BLaER1 treated with 17β-estradiol and CSF1 and Interleukin-3, amounts not matched to agents 10 nM and 100 nM (cell line): ENCODE measurements around the gene ANK2.

Source experiments
- H3K27ac ChIP-seq, 11 experiments: shearing (Covaris generic); formaldehyde crosslinking; 2 replicates each; pipeline ENCODE4 v1.8.1; 2022
- H3K27me3 ChIP-seq, 11 experiments: shearing (Covaris generic); formaldehyde crosslinking; 2 replicates each; pipeline ENCODE4 v1.8.1; 2022
- H3K36me3 ChIP-seq, 11 experiments: shearing (Covaris generic); formaldehyde crosslinking; 2 replicates each; pipeline ENCODE4 v1.8.1; 2022
- H3K4me1 ChIP-seq, 10 experiments: shearing (Covaris generic); formaldehyde crosslinking; 2 replicates each; pipeline ENCODE4 v1.8.1; 2022
- H3K4me2 ChIP-seq, 11 experiments: shearing (Covaris generic); formaldehyde crosslinking; 2 replicates each; pipeline ENCODE4 v1.8.1; 2022
- H3K4me3 ChIP-seq, 10 experiments: shearing (Covaris generic); formaldehyde crosslinking; 2 replicates each; pipeline ENCODE4 v1.8.1; 2022
- H3K9ac ChIP-seq, 11 experiments: shearing (Covaris generic); formaldehyde crosslinking; 2 replicates each; pipeline ENCODE4 v1.8.1; 2022
- H3K9me3 ChIP-seq, 11 experiments: shearing (Covaris generic); formaldehyde crosslinking; replicated peaks in 1 of 11; 2 replicates each; pipeline ENCODE4 v1.8.1; 2022
- H4K20me1 ChIP-seq, 11 experiments: shearing (Covaris generic); formaldehyde crosslinking; 2 replicates each; pipeline ENCODE4 v1.8.1; 2022
- Cebpa-rat ChIP-seq, 11 experiments: shearing (Covaris generic); IDR thresholded peaks; 2 replicates each; pipeline ENCODE4 v1.8.1; 2022

Gene ANK2

DNA sequence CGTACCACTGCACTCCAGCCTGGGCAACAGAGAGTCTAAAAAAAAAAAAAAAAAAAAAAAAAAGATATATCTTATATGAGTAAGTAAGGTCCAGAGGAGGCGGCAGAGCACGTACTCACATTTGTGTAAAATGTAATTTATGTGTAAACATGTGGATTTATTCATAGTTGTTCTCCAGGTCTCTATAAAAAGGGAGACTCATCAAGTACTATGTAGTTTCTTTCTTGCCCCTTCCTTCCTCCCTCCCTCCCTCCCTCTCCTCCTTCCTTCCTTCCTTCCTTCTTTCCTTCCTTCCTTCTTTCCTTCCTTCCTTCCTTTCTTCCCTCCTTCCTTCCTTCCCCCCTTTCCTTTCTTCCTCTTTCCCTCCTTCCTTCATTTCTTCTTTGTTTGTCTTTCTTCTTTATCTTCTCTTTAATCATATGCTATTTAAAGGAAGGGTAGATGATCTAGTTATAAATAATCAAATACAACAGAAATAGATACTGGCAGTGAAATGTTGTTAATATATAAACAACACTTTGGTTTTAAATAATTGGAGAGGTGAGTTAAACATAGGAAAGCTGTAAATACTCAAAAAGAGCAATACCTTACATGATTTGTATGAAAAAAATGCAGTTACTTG, 344.8 kb downstream of the ANK2 start:
- peaks cover 0 to 5% (median 0%) of the 10 kb centered on the region in 11 experiments; a peak in 1 of 22 replicates for H3K9me3 ChIP-seq
- peak overlapping the region in 3 of 11 experiments; percentile 15 to 25 (median 24); a peak in 2 of 22 replicates for H3K4me2 ChIP-seq

DNA sequence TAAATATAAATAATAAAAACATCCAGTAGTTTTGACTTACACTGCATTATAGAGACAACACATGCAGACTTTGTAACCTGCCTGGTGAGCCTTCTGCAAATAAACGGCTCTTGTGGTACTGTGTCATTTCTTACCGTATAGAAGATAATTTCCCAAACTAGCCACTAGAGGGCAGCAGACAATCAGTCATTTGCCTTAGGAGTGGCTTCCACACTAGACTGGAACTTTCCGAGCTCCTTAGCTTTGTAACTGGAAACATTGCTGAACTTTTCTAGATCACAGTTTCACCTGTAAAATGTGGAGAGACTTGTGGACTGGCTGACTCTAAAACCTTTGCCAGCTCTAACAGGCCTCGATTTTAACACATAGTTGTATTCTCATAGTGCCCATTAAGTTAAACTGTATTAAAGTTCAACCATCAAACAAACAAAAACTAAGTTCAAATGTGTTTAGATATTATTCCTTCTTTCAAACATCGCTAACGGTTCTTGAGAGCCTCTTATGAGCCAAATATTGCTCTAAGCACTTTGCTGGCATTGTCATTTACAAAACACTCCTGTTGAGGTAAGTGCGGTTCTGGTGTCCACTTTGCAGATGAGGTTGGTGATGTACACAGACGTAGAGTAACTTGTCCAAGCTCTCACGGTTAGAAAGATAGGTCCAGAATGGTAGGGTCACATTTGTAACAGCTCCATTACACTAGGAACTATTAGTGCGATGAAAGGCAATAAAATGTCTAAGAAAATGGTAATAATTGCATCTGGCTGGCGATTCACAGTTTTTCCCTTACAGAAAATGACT, 345.5 kb downstream of the ANK2 start:
- Histone ChIP-seq H3K4me3 (no peak overlapping the region), H3K9ac (no peak overlapping the region), H3K36me3 (no peaks in the 10 kb centered on the region), H3K4me2 (0 out of 22 replicates have a peak overlapping the region, but pooled peaks of 1 of the 11 experiments have one; percentile 36), H3K4me1 (peaks cover 0 to 8% (median 4%) of the 10 kb centered on the region in 10 experiments; a peak in 7 of 20 replicates), H4K20me1 (no peaks in the 10 kb centered on the region), H3K27me3 (no peaks in the 10 kb centered on the region), H3K27ac (no peak overlapping the region), H3K9me3 (peaks cover 0 to 3% (median 0%) of the 10 kb centered on the region in 11 experiments; a peak in 2 of 22 replicates)
- no peak for TF ChIP-seq Cebpa-rat (IDR thresholded peaks at IDR 0.05)

More for the DNA sequence above, 344.8 kb downstream of the ANK2 start:
- Histone ChIP-seq H3K4me3 (no peak overlapping the region), H3K9ac (no peak overlapping the region), H3K4me1 (peaks cover 0 to 8% (median 4%) of the 10 kb centered on the region in 10 experiments; a peak in 7 of 20 replicates), H3K36me3 (no peaks in the 10 kb centered on the region), H3K27me3 (no peaks in the 10 kb centered on the region), H3K27ac (no peak overlapping the region), H4K20me1 (no peaks in the 10 kb centered on the region)
- no peak for TF ChIP-seq Cebpa-rat (IDR thresholded peaks at IDR 0.05)

DNA sequence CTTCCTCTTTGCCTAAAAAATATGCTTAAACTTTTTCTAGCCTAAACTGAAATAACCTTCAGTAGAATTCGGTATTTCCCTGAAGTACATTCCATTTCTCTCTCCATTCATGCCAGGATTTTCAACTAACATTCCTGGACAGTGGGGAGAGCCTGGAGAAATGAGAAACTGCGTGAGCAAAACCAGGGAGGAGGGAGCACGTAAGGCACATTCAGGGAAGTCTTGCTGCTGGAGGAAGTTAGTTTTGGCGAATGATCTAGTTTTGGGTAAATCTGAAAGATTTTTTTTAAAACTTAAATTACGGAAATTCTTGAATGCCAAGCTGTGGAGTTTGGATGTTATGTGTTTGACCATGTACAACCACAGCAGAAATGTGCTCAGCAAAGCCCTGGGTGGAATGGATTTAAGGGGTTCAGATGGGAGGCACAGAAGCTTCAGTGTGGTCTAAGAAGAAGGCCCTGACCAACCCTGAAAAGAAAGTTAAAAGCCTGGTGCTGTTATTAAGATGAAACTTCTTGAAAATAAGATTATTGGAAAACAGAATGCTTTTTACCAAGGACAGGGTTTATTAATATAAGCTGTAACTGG, 347.8 kb downstream of the ANK2 start:
- Histone ChIP-seq H3K9ac (no peak overlapping the region), H3K27ac (no peak overlapping the region), H3K27me3 (no peaks in the 10 kb centered on the region), H3K9me3 (peaks cover 0 to 14% (median 6%) of the 10 kb centered on the region in 11 experiments; a peak in 8 of 22 replicates), H3K4me2 (no peak overlapping the region), H3K4me3 (no peak overlapping the region), H4K20me1 (no peaks in the 10 kb centered on the region), H3K36me3 (no peaks in the 10 kb centered on the region), H3K4me1 (peaks cover 0 to 8% (median 4%) of the 10 kb centered on the region in 10 experiments; a peak in 6 of 20 replicates)
- TF ChIP-seq Cebpa-rat (IDR thresholded peaks at IDR 0.05): no peak

DNA sequence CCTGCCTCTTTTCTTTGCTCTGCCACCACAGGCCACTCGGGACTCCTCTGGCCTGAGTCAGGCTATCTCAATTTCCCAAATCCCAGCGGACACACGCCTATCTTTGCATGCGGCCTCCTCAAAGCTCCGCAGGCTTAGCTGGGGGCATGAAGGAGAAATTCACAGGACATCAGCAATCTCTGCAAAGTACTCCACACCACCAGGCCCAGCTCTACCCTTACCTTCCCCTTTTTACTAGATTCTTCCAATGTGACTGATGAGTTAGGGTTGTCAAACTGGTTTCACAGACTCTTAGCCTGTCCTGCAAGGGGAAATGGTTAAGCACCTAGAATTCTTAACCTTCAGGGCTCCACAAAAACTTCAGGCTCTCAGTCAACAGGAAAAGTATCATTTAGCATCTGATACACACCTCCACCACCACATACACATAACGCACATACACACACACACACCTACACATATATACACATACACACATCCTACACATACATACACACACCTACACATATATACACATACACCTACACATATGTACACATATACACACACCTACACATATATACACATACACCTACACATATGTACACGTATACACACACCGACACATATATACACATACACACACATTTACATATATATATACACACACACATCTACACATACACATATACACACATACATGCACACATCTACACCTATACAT, 349.1 kb downstream of the ANK2 start:
- no peak overlapping the region for H3K27ac ChIP-seq
- no peak overlapping the region for H3K9ac ChIP-seq
- peaks cover 0 to 14% (median 6%) of the 10 kb centered on the region in 11 experiments; a peak in 8 of 22 replicates for H3K9me3 ChIP-seq
- peaks cover 0 to 5% (median 4%) of the 10 kb centered on the region in 10 experiments; a peak in 6 of 20 replicates for H3K4me1 ChIP-seq
- H3K36me3 ChIP-seq: no peaks in the 10 kb centered on the region
- H3K4me3 ChIP-seq: no peak overlapping the region
- H3K4me2 ChIP-seq: no peak overlapping the region
- H4K20me1 ChIP-seq: no peaks in the 10 kb centered on the region
- H3K27me3 ChIP-seq: no peaks in the 10 kb centered on the region
- TF ChIP-seq Cebpa-rat (IDR thresholded peaks at IDR 0.05): no peak

DNA sequence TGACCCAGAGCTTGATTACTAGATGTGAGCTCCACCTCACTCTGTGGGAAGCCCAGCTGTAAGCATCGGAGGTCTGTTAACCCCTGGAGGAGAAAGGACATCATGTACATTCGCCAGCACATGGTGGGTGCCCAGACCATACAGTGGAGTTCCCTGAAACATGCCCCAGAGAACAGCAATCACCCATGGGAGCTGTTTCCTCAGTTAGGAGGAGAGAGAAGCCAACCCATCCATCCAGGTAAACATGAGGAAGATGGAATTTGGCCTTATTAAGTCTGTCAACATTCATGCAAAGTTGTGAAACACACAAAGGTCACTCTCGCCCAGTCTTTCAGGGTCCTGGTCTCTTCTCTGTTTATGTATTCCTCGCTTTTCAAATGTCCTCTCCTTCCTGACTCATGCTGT, 354.7 kb downstream of the ANK2 start:
- TF ChIP-seq Cebpa-rat (IDR thresholded peaks at IDR 0.05): no peak
- Histone ChIP-seq H3K9me3 (peaks cover 0 to 14% (median 6%) of the 10 kb centered on the region in 11 experiments; a peak in 8 of 22 replicates), H3K9ac (no peak overlapping the region), H3K36me3 (no peaks in the 10 kb centered on the region), H3K27me3 (no peaks in the 10 kb centered on the region), H3K4me1 (no peaks in the 10 kb centered on the region), H3K4me3 (no peak overlapping the region), H4K20me1 (no peaks in the 10 kb centered on the region), H3K4me2 (no peak overlapping the region), H3K27ac (no peak overlapping the region)

DNA sequence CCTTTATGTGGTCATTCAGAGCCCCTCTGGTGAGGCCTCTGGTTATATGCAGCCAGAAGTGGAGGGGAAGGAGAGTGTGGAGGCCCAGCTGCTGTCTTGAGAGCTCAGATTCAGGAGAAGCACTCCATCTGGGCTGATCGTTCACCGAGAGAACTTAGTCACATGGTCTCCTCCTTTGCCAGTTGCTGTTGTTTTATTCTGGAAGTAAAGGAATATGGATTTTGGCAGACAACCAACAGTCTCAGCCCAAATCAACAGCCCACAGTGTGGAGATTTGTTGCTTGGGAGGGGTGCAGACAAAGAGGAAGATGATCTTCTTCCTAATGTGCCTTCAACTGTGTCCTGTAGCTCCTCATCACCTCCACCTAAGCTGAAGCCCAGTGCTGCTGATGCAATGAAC, 355.4 kb downstream of the ANK2 start:
- Histone ChIP-seq H3K27ac (no peak overlapping the region), H3K4me2 (no peak overlapping the region), H3K9me3 (peaks cover 0 to 14% (median 6%) of the 10 kb centered on the region in 11 experiments; a peak in 8 of 22 replicates), H3K9ac (no peak overlapping the region), H3K36me3 (no peaks in the 10 kb centered on the region), H3K4me1 (no peaks in the 10 kb centered on the region), H3K4me3 (no peak overlapping the region), H4K20me1 (no peaks in the 10 kb centered on the region), H3K27me3 (no peaks in the 10 kb centered on the region)
- TF ChIP-seq Cebpa-rat (IDR thresholded peaks at IDR 0.05): no peak

DNA sequence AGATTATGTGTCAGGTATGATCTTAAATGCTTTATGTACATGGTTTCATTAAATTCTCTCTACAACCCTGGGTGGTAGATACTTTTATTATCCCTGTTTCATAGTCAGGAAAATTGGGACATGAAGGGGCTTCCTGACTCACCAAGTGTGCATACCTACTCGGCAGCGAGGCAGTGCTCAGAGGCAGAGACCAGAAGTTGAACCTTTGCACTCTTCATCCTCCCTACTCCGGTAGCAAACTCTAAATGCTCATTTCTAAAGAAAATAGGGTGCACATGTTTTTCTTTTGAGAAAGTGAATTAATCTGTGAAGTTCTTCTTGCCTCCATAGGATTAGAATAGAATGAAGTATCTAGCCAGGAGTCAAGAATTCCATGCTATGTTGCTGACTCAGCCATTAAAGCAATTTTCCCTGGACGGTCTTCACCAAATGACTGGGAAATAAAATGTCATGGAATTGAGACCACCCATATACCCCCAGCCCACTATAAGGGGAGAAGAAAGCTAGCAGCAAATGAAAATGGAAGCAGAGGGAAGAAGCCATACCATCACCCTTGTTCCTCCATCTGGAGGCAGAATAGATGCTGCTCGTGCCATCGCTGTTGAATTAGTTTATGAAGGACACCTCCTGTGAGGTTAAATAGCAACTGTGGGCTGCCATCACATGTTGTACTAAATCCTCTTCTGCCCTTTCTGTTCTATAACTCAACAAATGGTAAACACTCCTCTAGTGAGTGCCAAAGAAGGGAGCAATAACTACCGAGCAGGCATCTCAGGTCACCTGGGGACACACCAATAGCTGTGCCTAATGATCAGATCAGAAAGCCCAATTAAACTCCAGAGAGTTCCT, 356.6 kb downstream of the ANK2 start:
- Histone ChIP-seq H3K9me3 (peaks cover 0 to 7% (median 0%) of the 10 kb centered on the region in 11 experiments; a peak in 3 of 22 replicates), H3K4me2 (no peak overlapping the region), H3K4me3 (no peak overlapping the region), H3K36me3 (no peaks in the 10 kb centered on the region), H3K4me1 (peaks cover 0 to 10% (median 0%) of the 10 kb centered on the region in 10 experiments; a peak in 4 of 20 replicates), H3K9ac (no peak overlapping the region), H3K27ac (no peak overlapping the region), H4K20me1 (no peaks in the 10 kb centered on the region), H3K27me3 (no peaks in the 10 kb centered on the region)
- TF ChIP-seq Cebpa-rat (IDR thresholded peaks at IDR 0.05): no peak

DNA sequence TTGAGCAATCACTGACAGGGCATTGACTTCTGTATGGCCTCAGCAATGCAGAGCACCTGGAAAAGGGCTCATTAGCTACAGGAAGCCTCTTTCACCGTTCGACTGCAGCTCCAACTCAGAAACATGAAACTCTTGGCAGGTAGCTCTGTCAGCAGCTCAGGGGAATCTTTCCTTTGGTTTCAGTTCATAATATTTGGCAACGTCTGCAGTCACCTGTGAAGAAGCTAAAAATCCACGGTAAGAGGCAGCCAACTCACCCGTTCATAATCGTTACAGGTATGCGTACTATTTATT, 357.2 kb downstream of the ANK2 start:
- H3K4me1 ChIP-seq: peaks cover 0 to 16% (median 0%) of the 10 kb centered on the region in 10 experiments; a peak in 5 of 20 replicates
- no peaks in the 10 kb centered on the region for H3K36me3 ChIP-seq
- no peaks in the 10 kb centered on the region for H3K27me3 ChIP-seq
- H3K27ac ChIP-seq: no peak overlapping the region
- no peaks in the 10 kb centered on the region for H4K20me1 ChIP-seq
- no peak overlapping the region for H3K9ac ChIP-seq
- H3K9me3 ChIP-seq: 0 out of 22 replicates have a peak, but pooled peaks cover 0 to under 1% (median 0%) of the 10 kb centered on the region in 11 experiments
- TF ChIP-seq Cebpa-rat (IDR thresholded peaks at IDR 0.05): no peak
- no peak overlapping the region for H3K4me3 ChIP-seq
- H3K4me2 ChIP-seq: no peak overlapping the region
